ENCODE data around the gene EXD3.
"Not testable (repeated sequence)": the region's sequence is repeated elsewhere in the genome, so short reads cannot be mapped to it uniquely, and the experiment has no call there.

EXD3 gene

GRCh38 chr9:137266585-137267453, 156.1 kb downstream of the EXD3 start:
- DNase-seq: no peak

GRCh38 chr9:137266162-137266527, 156.8 kb downstream of the EXD3 start:
- DNase-seq: no peak

GRCh38 chr9:137265496-137266161, 157.3 kb downstream of the EXD3 start:
- DNase-seq: no peak

GRCh38 chr9:137264067-137264466, 158.9 kb downstream of the EXD3 start:
- DNase-seq: no peak

GRCh38 chr9:137263506-137263905, 159.5 kb downstream of the EXD3 start:
- no peak for DNase-seq

GRCh38 chr9:137262909-137263285, 160.1 kb downstream of the EXD3 start:
- no peak for DNase-seq

- not testable (repeated sequence) for DNase-seq
These were observed 160.6 kb downstream of the EXD3 start for GRCh38 chr9:137262173-137262908.

Data from NCI-H748 treated with DMSO at 0.1 percent for 48 hours (cell line).